ENCODE data around the gene OR1J4. TPM values are rescaled to one million over a fixed set of nuclear protein-coding genes. Genes with fewer than 3 reads are reported as not detected.

OR1J4 gene
- total and polyA plus RNA-seq, 4 donors, result not detected

DNA sequence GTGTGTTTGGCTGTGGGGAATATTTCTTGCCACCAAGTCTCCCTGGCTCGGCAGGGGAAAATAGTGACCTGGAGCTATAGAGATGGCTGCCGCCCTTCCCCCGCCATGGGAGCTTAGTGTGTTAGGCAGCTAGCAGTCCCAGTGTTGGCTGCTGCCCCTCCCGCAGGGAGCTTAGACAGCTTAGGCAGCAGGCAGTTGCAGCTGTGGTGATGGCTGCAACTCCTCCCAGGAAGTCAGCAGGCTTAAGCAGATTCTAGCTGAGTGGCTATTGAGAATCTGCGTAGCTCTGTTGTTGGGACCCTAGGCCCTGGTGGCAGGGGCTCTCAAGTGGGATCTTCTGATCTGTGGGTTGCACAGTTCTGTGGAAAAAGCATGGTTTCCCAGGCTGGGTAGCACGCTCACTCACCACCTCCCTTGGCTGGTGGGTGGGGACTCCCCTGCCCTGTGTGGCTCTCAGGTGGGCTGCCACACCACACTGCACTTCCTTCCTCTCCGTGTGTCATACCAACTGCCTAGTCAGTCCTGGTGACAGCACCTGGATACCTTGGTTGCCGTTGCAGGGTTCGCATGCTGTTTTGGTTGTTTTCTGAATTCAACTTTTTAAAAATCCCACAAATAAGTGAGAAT lies 43.3 kb downstream of the OR1J4 start (continued):
- no peak for TF ChIP-seq ATF3 (IDR thresholded peaks at IDR 0.05)
- TF ChIP-seq HNF4G (IDR thresholded peaks at IDR 0.05), result no peak

DNA sequence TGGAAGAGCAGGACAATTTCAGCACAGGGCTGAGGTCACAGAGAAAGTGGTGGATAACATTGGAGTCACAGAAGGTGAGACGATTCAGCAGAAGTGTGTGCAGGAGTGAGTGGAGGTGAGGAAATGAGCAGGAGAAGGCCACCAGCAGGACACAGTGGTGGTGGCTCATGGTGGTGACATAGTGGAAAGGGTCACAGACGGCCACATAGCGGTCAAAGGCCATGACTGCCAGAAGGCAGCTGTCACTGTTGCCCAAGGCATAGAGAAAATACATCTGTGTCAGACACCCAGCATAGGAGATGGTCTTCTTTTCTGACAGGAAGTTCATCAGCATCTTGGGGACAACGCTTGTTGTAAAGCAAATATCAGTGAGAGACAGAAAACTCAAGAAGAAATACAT lies 49.0 kb downstream of the OR1J4 start:
- H3K4me3 ChIP-seq (ENCODE audit: low read depth in 1 of 3, low read length in 3 of 3), result no peak overlapping the region
- no peak for TF ChIP-seq GABPA (IDR thresholded peaks at IDR 0.05 in 1 of 2, conservative IDR thresholded peaks at IDR 0.05 in 1 of 2)
- no peak for TF ChIP-seq JUND (IDR thresholded peaks at IDR 0.05)
- TF ChIP-seq EGR1 (IDR thresholded peaks at IDR 0.05; ENCODE audit: low read depth in 2 of 2), result no peak
- no peak overlapping the region for H3K27ac ChIP-seq (ENCODE audit: low read depth in 1 of 2, low read length in 2 of 2)
- no peaks in the 10 kb centered on the region for H3K4me1 ChIP-seq (ENCODE audit: control insufficient read depth in 4 of 4, insufficient read depth in 4 of 4, low read length in 3 of 4)
- no peaks in the 10 kb centered on the region for H3K27me3 ChIP-seq (ENCODE audit: control insufficient read depth in 4 of 4, insufficient read depth in 4 of 4, low read length in 3 of 4)
- H3K36me3 ChIP-seq (ENCODE audit: control insufficient read depth in 4 of 4, insufficient read depth in 3 of 4, low read depth in 1 of 4, low read length in 3 of 4), result no peaks in the 10 kb centered on the region
- no peak for DNase-seq (ENCODE audit: low spot score)
- H3K9me3 ChIP-seq (ENCODE audit: control insufficient read depth in 4 of 4, low read length in 3 of 4), result peaks cover 0 to 7% (median 3%) of the 10 kb centered on the region in 4 donors
- WGBS, result 81% methylated on average over 4 of the region's 4 CpGs
- H3K9ac ChIP-seq (ENCODE audit: low read depth in 1 of 2, low read length in 2 of 2), result no peak overlapping the region

Other genes with a start within 250 kb of the OR1J4 start
- 1 to 10 TPM in 1 of 2 donors, under 1 TPM in 1; 0.84 to 5.3 TPM for gene PTGS1, start 148.1 kb upstream of the OR1J4 start, total RNA-seq
- 1 to 10 TPM in 1 of 2 donors, under 1 TPM in 1; 0.85 to 1.4 TPM for gene PTGS1, start 148.1 kb upstream of the OR1J4 start, polyA plus RNA-seq
- not detected for gene OR1J1, start 41.2 kb upstream of the OR1J4 start, total RNA-seq
- not detected for gene OR1J1, start 41.2 kb upstream of the OR1J4 start, polyA plus RNA-seq
- gene OR1J2, start 8.3 kb upstream of the OR1J4 start, total RNA-seq, result not detected
- not detected for gene OR1J2, start 8.3 kb upstream of the OR1J4 start, polyA plus RNA-seq
- gene OR1N1, start 8.2 kb downstream of the OR1J4 start, total RNA-seq, result not detected
- not detected for gene OR1N1, start 8.2 kb downstream of the OR1J4 start, polyA plus RNA-seq
- gene OR1N2, start 34.0 kb downstream of the OR1J4 start, total RNA-seq, result not detected
- not detected for gene OR1N2, start 34.0 kb downstream of the OR1J4 start, polyA plus RNA-seq
- under 1 TPM in 1 of 2 donors, not detected in 1; 0.08 TPM for gene OR1L8, start 64.2 kb downstream of the OR1J4 start, total RNA-seq
- not detected for gene OR1L8, start 64.2 kb downstream of the OR1J4 start, polyA plus RNA-seq
- gene OR1Q1, start 95.6 kb downstream of the OR1J4 start, total RNA-seq, result not detected
- not detected for gene OR1Q1, start 95.6 kb downstream of the OR1J4 start, polyA plus RNA-seq
- not detected for gene OR1B1, start 138.5 kb downstream of the OR1J4 start, total RNA-seq
- gene OR1B1, start 138.5 kb downstream of the OR1J4 start, polyA plus RNA-seq, result not detected
- gene OR1L1, start 142.6 kb downstream of the OR1J4 start, total RNA-seq, result not detected
- not detected for gene OR1L1, start 142.6 kb downstream of the OR1J4 start, polyA plus RNA-seq
- not detected for gene OR1L3, start 156.0 kb downstream of the OR1J4 start, total RNA-seq
- not detected for gene OR1L3, start 156.0 kb downstream of the OR1J4 start, polyA plus RNA-seq
- gene OR1L4, start 204.8 kb downstream of the OR1J4 start, total RNA-seq, result not detected
- gene OR1L4, start 204.8 kb downstream of the OR1J4 start, polyA plus RNA-seq, result not detected
- not detected for gene OR1L6, start 223.2 kb downstream of the OR1J4 start, total RNA-seq
- gene OR1L6, start 223.2 kb downstream of the OR1J4 start, polyA plus RNA-seq, result not detected